Parathyroid adenoma (tissue), 2 donors: ENCODE results near the gene SETD1A.

Source experiments
- H2AFZ ChIP-seq: fragments of 300-600 bp; sonication (generic); one replicate; pipeline ENCODE4 v1.7.0; 2017; ENCODE audit warnings: antibody characterized with exemption, mild to moderate bottlenecking
- H3K27ac ChIP-seq: fragments of 300-600 bp; sonication (generic); one replicate; pipeline ENCODE4 v1.7.0; 2017
- H3K27me3 ChIP-seq: fragments of 300-600 bp; sonication (generic); one replicate; pipeline ENCODE4 v1.7.0; 2017; ENCODE audit warnings: low read length; ENCODE audit not compliant: control insufficient read depth, insufficient read depth
- H3K36me3 ChIP-seq: fragments of 300-600 bp; sonication (generic); one replicate; pipeline ENCODE4 v1.7.0; 2017; ENCODE audit warnings: low read length; ENCODE audit not compliant: control insufficient read depth, insufficient read depth
- H3K4me1 ChIP-seq: fragments of 300-600 bp; sonication (generic); one replicate; pipeline ENCODE4 v1.7.0; 2017; ENCODE audit warnings: control low read depth
- H3K4me2 ChIP-seq: fragments of 300-600 bp; sonication (generic); one replicate; pipeline ENCODE4 v1.7.0; 2017; ENCODE audit warnings: low read length
- H3K4me3 ChIP-seq: fragments of 300-600 bp; sonication (generic); one replicate; pipeline ENCODE4 v1.7.0; 2017; ENCODE audit warnings: low read depth, low read length
- H3K79me2 ChIP-seq: fragments of 300-600 bp; sonication (generic); one replicate; pipeline ENCODE4 v1.7.0; 2017; ENCODE audit warnings: control low read depth
- H3K9ac ChIP-seq: fragments of 300-600 bp; sonication (generic); one replicate; pipeline ENCODE4 v1.7.0; 2017; ENCODE audit warnings: mild to moderate bottlenecking
- H3K9me3 ChIP-seq: fragments of 300-600 bp; sonication (generic); one replicate; pipeline ENCODE4 v1.7.0; 2017; ENCODE audit warnings: low read length; ENCODE audit not compliant: control insufficient read depth
- TF ChIP-seq, protein P1 (sequence below): fragments of 300-600 bp; sonication (generic); IDR thresholded peaks from one replicate; pipeline ENCODE4 v1.7.0; 2017; ENCODE audit warnings: antibody characterized with exemption, mild to moderate bottlenecking
- donor health status: primary hyperparathyroidism.

The SETD1A gene

DNA sequence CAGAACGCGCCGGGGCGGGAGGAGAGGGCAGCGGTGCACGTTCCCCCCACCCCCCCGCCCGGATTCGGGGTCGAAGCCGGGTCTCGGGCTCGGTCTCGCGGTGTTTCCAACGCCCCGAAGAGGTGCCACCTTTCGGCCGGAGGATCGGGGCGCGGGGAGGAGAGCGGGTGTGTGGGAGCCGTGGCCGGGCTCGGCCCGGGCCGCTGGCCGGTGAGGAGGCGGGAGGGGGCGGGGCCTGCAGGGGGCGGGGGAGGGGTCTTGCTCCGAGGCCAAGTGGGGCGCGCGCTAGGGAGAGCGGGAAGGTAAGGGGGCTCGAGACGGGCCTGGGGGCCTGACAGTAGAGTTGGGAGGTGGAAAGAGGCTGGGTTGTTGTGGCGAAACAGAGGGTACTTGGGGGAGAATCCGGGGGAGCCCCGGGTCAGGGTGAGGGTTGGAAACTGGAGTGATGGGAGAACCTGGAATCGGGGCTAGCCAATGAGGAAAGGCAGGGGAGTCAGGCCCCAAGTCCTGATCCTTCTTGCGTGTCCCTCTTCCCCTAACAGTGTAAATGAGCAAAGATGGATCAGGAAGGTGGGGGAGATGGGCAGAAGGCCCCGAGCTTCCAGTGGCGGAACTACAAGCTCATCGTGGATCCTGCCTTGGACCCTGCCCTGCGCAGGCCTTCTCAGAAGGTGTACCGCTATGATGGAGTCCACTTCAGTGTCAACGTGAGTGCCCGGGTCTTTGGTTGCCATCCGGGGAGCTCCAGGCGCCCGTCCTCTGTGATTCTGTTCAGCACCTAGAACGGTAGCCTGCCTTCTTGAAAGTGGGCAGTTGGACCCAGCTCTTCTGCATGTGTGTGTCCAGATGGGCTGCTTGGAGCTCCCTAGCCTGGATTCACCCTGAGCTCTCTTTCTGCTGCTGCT is 873 bp downstream of the SETD1A start:
- Histone ChIP-seq H3K27me3 (no peaks in the 10 kb centered on the region), H3K4me3 (peak overlapping the region; percentile 43), H3K9me3 (no peaks in the 10 kb centered on the region), H3K4me2 (peak overlapping the region; percentile 67), H3K9ac (no peak overlapping the region), H2AFZ (no peak overlapping the region), H3K4me1 (no peaks in the 10 kb centered on the region), H3K79me2 (no peaks in the 10 kb centered on the region), H3K36me3 (no peaks in the 10 kb centered on the region), H3K27ac (no peak overlapping the region)
- TF ChIP-seq, protein P1, sequence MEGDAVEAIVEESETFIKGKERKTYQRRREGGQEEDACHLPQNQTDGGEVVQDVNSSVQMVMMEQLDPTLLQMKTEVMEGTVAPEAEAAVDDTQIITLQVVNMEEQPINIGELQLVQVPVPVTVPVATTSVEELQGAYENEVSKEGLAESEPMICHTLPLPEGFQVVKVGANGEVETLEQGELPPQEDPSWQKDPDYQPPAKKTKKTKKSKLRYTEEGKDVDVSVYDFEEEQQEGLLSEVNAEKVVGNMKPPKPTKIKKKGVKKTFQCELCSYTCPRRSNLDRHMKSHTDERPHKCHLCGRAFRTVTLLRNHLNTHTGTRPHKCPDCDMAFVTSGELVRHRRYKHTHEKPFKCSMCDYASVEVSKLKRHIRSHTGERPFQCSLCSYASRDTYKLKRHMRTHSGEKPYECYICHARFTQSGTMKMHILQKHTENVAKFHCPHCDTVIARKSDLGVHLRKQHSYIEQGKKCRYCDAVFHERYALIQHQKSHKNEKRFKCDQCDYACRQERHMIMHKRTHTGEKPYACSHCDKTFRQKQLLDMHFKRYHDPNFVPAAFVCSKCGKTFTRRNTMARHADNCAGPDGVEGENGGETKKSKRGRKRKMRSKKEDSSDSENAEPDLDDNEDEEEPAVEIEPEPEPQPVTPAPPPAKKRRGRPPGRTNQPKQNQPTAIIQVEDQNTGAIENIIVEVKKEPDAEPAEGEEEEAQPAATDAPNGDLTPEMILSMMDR: no peak

DNA sequence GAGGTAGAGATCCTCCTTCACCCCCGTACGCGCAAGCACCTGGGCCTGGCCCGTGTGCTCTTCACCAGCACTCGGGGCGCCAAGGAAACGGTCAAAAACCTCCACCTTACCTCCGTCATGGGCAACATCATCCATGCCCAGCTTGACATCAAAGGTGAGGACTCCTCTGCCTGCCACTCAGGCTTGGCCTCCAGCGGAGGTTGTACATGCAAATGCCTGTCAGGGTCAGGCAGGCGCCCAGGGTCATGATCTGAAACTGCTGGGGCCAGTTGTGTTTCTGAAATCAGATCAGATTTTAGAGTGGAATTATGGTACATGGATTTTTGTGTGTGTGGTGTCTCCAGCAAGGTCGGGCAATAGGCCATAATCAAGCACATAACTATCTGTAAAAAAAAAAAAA is 3.8 kb downstream of the SETD1A start:
- H3K27me3 ChIP-seq: no peaks in the 10 kb centered on the region
- no peak overlapping the region for H2AFZ ChIP-seq
- H3K4me1 ChIP-seq: no peaks in the 10 kb centered on the region
- no peak overlapping the region for H3K27ac ChIP-seq
- H3K36me3 ChIP-seq: no peaks in the 10 kb centered on the region
- no peak overlapping the region for H3K9ac ChIP-seq
- no peaks in the 10 kb centered on the region for H3K9me3 ChIP-seq
- H3K79me2 ChIP-seq: peaks cover 4% of the 10 kb centered on the region
- H3K4me3 ChIP-seq: no peak overlapping the region
- no peak overlapping the region for H3K4me2 ChIP-seq
- TF ChIP-seq, protein P1: no peak

DNA sequence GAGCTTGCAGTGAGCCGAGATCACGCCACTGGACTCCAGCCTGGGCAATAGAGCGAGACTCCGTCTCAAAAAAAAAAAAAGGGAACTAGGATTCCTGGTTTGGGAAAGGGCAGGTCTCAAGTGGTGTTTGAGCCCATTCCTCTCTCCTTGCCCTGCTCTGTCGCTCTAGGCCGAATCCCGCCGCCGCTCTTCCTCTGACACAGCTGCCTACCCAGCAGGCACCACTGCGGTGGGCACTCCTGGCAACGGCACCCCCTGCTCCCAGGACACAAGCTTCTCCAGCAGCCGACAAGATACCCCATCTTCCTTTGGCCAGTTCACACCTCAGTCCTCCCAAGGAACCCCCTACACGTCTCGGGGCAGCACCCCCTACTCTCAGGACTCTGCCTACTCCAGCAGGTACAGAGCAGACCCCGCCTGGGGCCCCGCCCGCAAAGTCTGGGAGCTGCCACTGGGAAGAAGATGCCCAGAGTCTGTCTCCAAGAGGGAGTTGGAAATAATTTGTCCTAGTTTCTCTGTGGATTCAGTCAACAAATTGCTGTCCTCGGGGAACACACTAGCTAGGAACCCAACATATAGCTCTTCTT is 6.5 kb downstream of the SETD1A start:
- no peak overlapping the region for H3K9ac ChIP-seq
- H3K27ac ChIP-seq: no peak overlapping the region
- H3K4me1 ChIP-seq: no peaks in the 10 kb centered on the region
- H3K36me3 ChIP-seq: no peaks in the 10 kb centered on the region
- H3K9me3 ChIP-seq: no peaks in the 10 kb centered on the region
- H3K79me2 ChIP-seq: peaks cover 10% of the 10 kb centered on the region
- H3K4me2 ChIP-seq: no peak overlapping the region
- H3K27me3 ChIP-seq: no peaks in the 10 kb centered on the region
- TF ChIP-seq, protein P1: no peak
- H3K4me3 ChIP-seq: no peak overlapping the region
- H2AFZ ChIP-seq: no peak overlapping the region

DNA sequence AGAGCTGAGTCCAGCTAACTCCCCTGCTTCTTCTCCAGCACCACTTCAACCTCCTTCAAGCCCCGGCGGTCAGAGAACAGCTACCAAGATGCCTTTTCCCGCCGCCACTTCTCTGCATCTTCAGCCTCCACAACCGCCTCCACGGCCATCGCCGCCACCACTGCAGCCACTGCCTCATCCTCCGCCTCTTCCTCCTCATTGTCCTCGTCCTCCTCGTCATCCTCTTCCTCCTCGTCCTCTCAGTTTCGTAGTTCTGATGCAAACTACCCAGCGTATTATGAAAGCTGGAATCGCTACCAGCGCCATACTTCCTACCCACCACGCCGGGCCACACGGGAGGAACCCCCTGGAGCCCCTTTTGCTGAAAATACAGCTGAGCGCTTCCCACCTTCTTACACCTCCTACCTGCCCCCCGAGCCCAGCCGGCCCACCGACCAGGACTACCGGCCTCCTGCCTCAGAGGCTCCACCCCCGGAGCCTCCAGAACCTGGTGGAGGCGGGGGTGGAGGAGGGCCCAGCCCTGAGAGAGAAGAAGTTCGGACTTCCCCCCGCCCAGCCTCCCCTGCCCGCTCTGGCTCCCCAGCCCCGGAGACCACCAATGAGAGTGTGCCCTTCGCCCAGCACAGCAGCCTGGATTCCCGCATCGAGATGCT is 7.1 kb downstream of the SETD1A start:
- TF ChIP-seq, protein P1: no peak

More for the DNA sequence above, 7.1 kb downstream of the SETD1A start:
- H3K27ac ChIP-seq: no peak overlapping the region
- peaks cover 10% of the 10 kb centered on the region for H3K79me2 ChIP-seq
- no peak overlapping the region for H3K4me2 ChIP-seq
- H3K27me3 ChIP-seq: no peaks in the 10 kb centered on the region
- H3K36me3 ChIP-seq: no peaks in the 10 kb centered on the region
- H3K9me3 ChIP-seq: no peaks in the 10 kb centered on the region
- no peaks in the 10 kb centered on the region for H3K4me1 ChIP-seq
- no peak overlapping the region for H3K4me3 ChIP-seq
- no peak overlapping the region for H3K9ac ChIP-seq
- H2AFZ ChIP-seq: no peak overlapping the region
